Pancreas (tissue), 10 donors: ENCODE measurements around the gene TMEM168. TPM values are rescaled to one million over a fixed set of nuclear protein-coding genes. Genes with fewer than 3 reads are reported as not detected.

Experiments
- ATAC-seq, 4 donors: fragments of 200-7000 bp; cut with Tn5 transposase; one replicate each; pipeline versions ENCODE4 v1.8.0 to v1.9.1; 2020; ENCODE audit warnings: mild to moderate bottlenecking in 4 of 4, moderate library complexity in 4 of 4
- DNase-seq, 6 donors: peaks; one replicate each; pipeline ENCODE4 v3.0.0-alpha.2; 2020
- FAIRE-seq: peaks from 2 replicates; lab custom pipeline; 2012; peaks lifted over from hg19 to GRCh38; lab: Jason Lieb, UNC
- H3K27ac ChIP-seq, 4 donors: fragments of 200-600 bp; sonication (generic); 1 replicate in 3 of 4; 2 replicates in 1 of 4; pipeline versions ENCODE4 v1.5.0 to v1.8.0; 2020
- H3K27me3 ChIP-seq, 4 donors: fragments of 200-600 bp; one replicate each; pipeline ENCODE4 v1.8.0; 2021
- H3K36me3 ChIP-seq, 3 donors: fragments of 200-600 bp; sonication (generic) in 1 of 3; one replicate each; pipeline versions ENCODE4 v1.5.0 to v1.8.0; 2020 to 2021
- H3K4me1 ChIP-seq, 3 donors: fragments of 200-600 bp; one replicate each; pipeline ENCODE4 v1.8.0; 2021
- H3K4me3 ChIP-seq, 4 donors: fragments of 200-600 bp; sonication (generic) in 2 of 4; one replicate each; pipeline versions ENCODE4 v1.5.0 to v1.8.0; 2020 to 2021
- H3K9me3 ChIP-seq, 4 donors: fragments of 200-600 bp; one replicate each; pipeline ENCODE4 v1.8.0; 2021
- CTCF ChIP-seq, 4 donors: fragments of 200-600 bp; sonication (generic) in 3 of 4; IDR thresholded peaks; one replicate each; pipeline versions ENCODE4 v1.5.0 to v1.8.0; 2021; ENCODE audit warnings: antibody characterized with exemption in 4 of 4
- WGBS, 2 donors: extraction: QIAGEN DNeasy Blood & Tissue Kit; methylation state at CpG; one replicate each; pipeline ENCODE4 v1.1.7; 2013; 5-methylcytosine and 5-hydroxymethylcytosine counted together
- intact Hi-C, 3 donors: fragments of 100-400 bp; cut with DNase I; formaldehyde crosslinking; loops; one replicate each; pipeline versions ENCODE4 v1.11.1 to v1.14.2; 2022
- polyA plus RNA-seq, 2 donors: library from polyadenylated mRNA; stranded (reverse); fragments of 200-250 nt; gene quantifications; one replicate each; pipeline ENCODE4 v1.2.3, GENCODE V29; 2013
- total RNA-seq, 6 donors: library from RNA; stranded (reverse); fragmentation: NEBNext Ultra II Directional in 4 of 6; extraction: Animal tissue kit (Norgen Biotek cat#: 25700) in 4 of 6; gene quantifications; one replicate each; pipeline versions ENCODE4 v1.2.1 to v1.2.4, GENCODE V29; 2021 to 2023
- donor health status: healthy with polysubstance abuse.
- donor health status: DM: no; HTN: no; CAD: no; lungs with moderate emphysema.
- donor health status: DM: no; HTN: no; CAD: no.
- donor health status: control.
- donor health status: control.
- donor health status: Bipolar disorder and iron deficiency.
- donor health status: DM: yes; HTN: yes; CAD: no.
- donor health status: DM: no; HTN: no; CAD: no.
- donor health status: DM: no; HTN: no; CAD: no.
- donor health status: DM: yes; HTN: yes; CAD: no.

Gene TMEM168
- total and polyA plus RNA-seq, 8 donors, result 2.2 to 10.3 (median 6.2) TPM

- no peak for FAIRE-seq
- no peak for DNase-seq
- no peak for TF ChIP-seq CTCF (IDR thresholded peaks at IDR 0.05)
- WGBS, 2 donors, result 28 to 41% methylated on average over 1 of the region's 1 CpG
- ATAC-seq, result no peak
- Histone ChIP-seq H3K9me3 (no peaks in the 10 kb centered on the region), H3K4me1 (no peaks in the 10 kb centered on the region), H3K36me3 (no peaks in the 10 kb centered on the region), H3K4me3 (no peak overlapping the region), H3K27me3 (no peaks in the 10 kb centered on the region), H3K27ac (no peak overlapping the region)
- intact Hi-C loops, result no loop called here
Observed at GRCh38 chr7:112771166-112771565, 19.0 kb downstream of the TMEM168 start.

- Histone ChIP-seq H3K27me3 (no peaks in the 10 kb centered on the region), H3K4me3 (no peak overlapping the region), H3K4me1 (no peaks in the 10 kb centered on the region), H3K27ac (no peak overlapping the region), H3K9me3 (no peaks in the 10 kb centered on the region), H3K36me3 (no peaks in the 10 kb centered on the region)
- no peak for ATAC-seq
- intact Hi-C loops, result no loop called here
- no peak for FAIRE-seq
- DNase-seq, result no peak
- TF ChIP-seq CTCF (IDR thresholded peaks at IDR 0.05), result no peak
- 97 to 98% methylated on average over 4 of the region's 4 CpGs for WGBS, 2 donors
Observed at GRCh38 chr7:112770051-112770450, 20.1 kb downstream of the TMEM168 start.

- intact Hi-C loops, result no loop called here
- no peaks in the 10 kb centered on the region for H3K27me3 ChIP-seq
- no peaks in the 10 kb centered on the region for H3K9me3 ChIP-seq
- no peak overlapping the region for H3K4me3 ChIP-seq
- DNase-seq (no peak), FAIRE-seq (no peak), ATAC-seq (no peak)
- H3K4me1 ChIP-seq, result no peaks in the 10 kb centered on the region
- no peak for TF ChIP-seq CTCF (IDR thresholded peaks at IDR 0.05)
- WGBS, 2 donors, result 96 to 100% methylated on average over 1 of the region's 1 CpG
- no peak overlapping the region for H3K27ac ChIP-seq
- no peaks in the 10 kb centered on the region for H3K36me3 ChIP-seq
Observed at GRCh38 chr7:112765105-112765504, 25.1 kb downstream of the TMEM168 start.

GRCh38 chr7:112763996-112764395 is 26.2 kb downstream of the TMEM168 start:
- no peak overlapping the region for H3K4me3 ChIP-seq
- no peak for TF ChIP-seq CTCF (IDR thresholded peaks at IDR 0.05)
- H3K27ac ChIP-seq, result no peak overlapping the region
- H3K4me1 ChIP-seq, result no peaks in the 10 kb centered on the region
- ATAC-seq (no peak), DNase-seq (no peak), FAIRE-seq (no peak)
- no peaks in the 10 kb centered on the region for H3K36me3 ChIP-seq
- intact Hi-C loops, result no loop called here
- no peaks in the 10 kb centered on the region for H3K27me3 ChIP-seq
- no peaks in the 10 kb centered on the region for H3K9me3 ChIP-seq

- Histone ChIP-seq H3K9me3 (no peaks in the 10 kb centered on the region), H3K4me3 (no peak overlapping the region), H3K27me3 (no peaks in the 10 kb centered on the region), H3K27ac (no peak overlapping the region), H3K4me1 (no peaks in the 10 kb centered on the region), H3K36me3 (no peaks in the 10 kb centered on the region)
- TF ChIP-seq CTCF (IDR thresholded peaks at IDR 0.05), result no peak
- DNase-seq (no peak), ATAC-seq (no peak), FAIRE-seq (no peak)
- intact Hi-C loops, result no loop called here
- 94 to 99% methylated on average over 3 of the region's 3 CpGs for WGBS, 2 donors
Observed at GRCh38 chr7:112763298-112763697, 26.9 kb downstream of the TMEM168 start.
